HCT116 (cell line): Measurements from ENCODE around the gene GNAI1. TPM values are rescaled to one million over a fixed set of nuclear protein-coding genes. Genes with fewer than 3 reads are reported as not detected.

ENCODE experiments used
- ATAC-seq: fragments of 200-7000 bp; cut with Tn5 transposase; 2 replicates; pipeline ENCODE4 v1.9.1; 2020; ENCODE audit warnings: mild to moderate bottlenecking, moderate library complexity
- BruUV-seq: library from RNA; stranded (reverse); fragments of 400-500 nt; replicated peaks from 2 replicates; lab custom pipeline; 2021; lab: Mats Ljungman, UMichigan
- CTCF ChIA-PET: fragments of 300-600 bp; sonication (Branson Sonifier 250); formaldehyde crosslinking; loops from one replicate; lab custom pipeline; 2021; ENCODE audit warnings: antibody characterized with exemption; lab: Charles Lee
- POLR2A ChIA-PET: fragments of 300-600, 350-600 bp; sonication (Branson Sonifier 250); formaldehyde crosslinking; loops from one replicate; lab custom pipeline; 2021; ENCODE audit warnings: antibody characterized with exemption; lab: Charles Lee
- RAD21 ChIA-PET, 2 experiments: fragments of 300-600 bp; sonication (Branson Sonifier 250); formaldehyde crosslinking; loops; one replicate each; lab custom pipeline; 2023; ENCODE audit warnings: low total read pairs in 2 of 2; ENCODE audit not compliant: uncharacterized antibody in 2 of 2, unreplicated experiment in 2 of 2, low non-redundant PET in 1 of 2; lab: Charles Lee
- DNase-seq: peaks from one replicate; pipeline ENCODE4 v3.0.0-alpha.2; 2010; ENCODE audit warnings: low read depth, low spot score
- H2AFZ ChIP-seq: fragments of 200-600 bp; shearing (Covaris generic), sonication (generic); 2 replicates; pipeline ENCODE4 v1.6.1; 2017; ENCODE audit warnings: low read depth, mixed run types, mixed read lengths, antibody characterized with exemption, low read length; ENCODE audit not compliant: poor library complexity, severe bottlenecking
- H3K27ac ChIP-seq: 2 replicates; pipeline ENCODE4 v1.5.1; 2012; ENCODE audit warnings: low read depth, low read length
- H3K27me3 ChIP-seq: fragments of 200-600 bp; sonication (generic); 2 replicates; pipeline ENCODE4 v1.6.1; 2016; ENCODE audit warnings: mixed run types, low read length, mixed read lengths; ENCODE audit not compliant: insufficient read depth
- H3K36me3 ChIP-seq, 2 experiments: fragments of 200-500 bp in 1 of 2; fragments of 200-600 bp in 1 of 2; sonication (Bioruptor generic) in 1 of 2; sonication (generic) in 1 of 2; 2 replicates each; pipeline versions ENCODE4 v1.5.1 to v1.6.1; 2014 to 2016; ENCODE audit warnings: low read length in 2 of 2, inconsistent platforms in 1 of 2, mixed read lengths in 1 of 2, mixed run types in 1 of 2; ENCODE audit not compliant: insufficient read depth in 2 of 2, control insufficient read depth in 1 of 2
- H3K4me1 ChIP-seq, 2 experiments: fragments of 200-600 bp in 1 of 2; sonication (generic) in 1 of 2; 2 replicates each; pipeline versions ENCODE4 v1.5.1 to v1.6.1; 2012 to 2017; ENCODE audit warnings: low read length in 2 of 2, inconsistent platforms in 1 of 2, mild to moderate bottlenecking in 1 of 2, mixed read lengths in 1 of 2, mixed run types in 1 of 2, moderate library complexity in 1 of 2; ENCODE audit not compliant: insufficient read depth in 2 of 2, control insufficient read depth in 1 of 2
- H3K4me2 ChIP-seq: fragments of 200-600 bp; sonication (generic); 2 replicates; pipeline ENCODE4 v1.6.1; 2017; ENCODE audit warnings: mixed run types, low read length, mixed read lengths
- H3K4me3 ChIP-seq, 2 experiments: fragments of 200-600 bp in 1 of 2; sonication (generic) in 1 of 2; replicated peaks in 1 of 2; 2 replicates each; pipeline ENCODE4 v1.5.1; 2011 to 2016; ENCODE audit warnings: low read length in 2 of 2, control low read depth in 1 of 2, low read depth in 1 of 2, mild to moderate bottlenecking in 1 of 2, mixed read lengths in 1 of 2, mixed run types in 1 of 2
- H3K79me2 ChIP-seq: fragments of 200-600 bp; sonication (generic); 2 replicates; pipeline ENCODE4 v1.6.1; 2017; ENCODE audit warnings: mild to moderate bottlenecking, mixed run types, low read length, moderate library complexity, mixed read lengths; ENCODE audit not compliant: insufficient read depth
- H3K9ac ChIP-seq: fragments of 200-600 bp; sonication (generic); 2 replicates; pipeline ENCODE4 v1.6.1; 2016; ENCODE audit warnings: low read length, mixed read lengths
- H3K9me2 ChIP-seq: fragments of 200-600 bp; sonication (generic), shearing (Covaris generic); 2 replicates; pipeline ENCODE4 v1.6.1; 2017; ENCODE audit warnings: mixed run types, mild to moderate bottlenecking, moderate library complexity; ENCODE audit not compliant: insufficient read depth
- H3K9me3 ChIP-seq, 2 experiments: fragments of 200-500 bp in 1 of 2; fragments of 200-600 bp in 1 of 2; sonication (Bioruptor generic) in 1 of 2; sonication (generic) in 1 of 2; 2 replicates each; pipeline ENCODE4 v1.6.1; 2014 to 2017; ENCODE audit warnings: low read length in 2 of 2, mixed read lengths in 2 of 2, inconsistent platforms in 1 of 2, low read depth in 1 of 2, mild to moderate bottlenecking in 1 of 2, mixed run types in 1 of 2, moderate library complexity in 1 of 2; ENCODE audit not compliant: control insufficient read depth in 1 of 2, insufficient read depth in 1 of 2
- H4K20me1 ChIP-seq: fragments of 200-600 bp; sonication (generic), shearing (Covaris generic); 2 replicates; pipeline ENCODE4 v1.6.1; 2017; ENCODE audit warnings: mixed run types, mild to moderate bottlenecking, moderate library complexity; ENCODE audit not compliant: insufficient read depth
- FOSL1 ChIP-seq: IDR thresholded peaks from 2 replicates; pipeline ENCODE4 v1.6.1; 2012; ENCODE audit warnings: low read depth
- MAX ChIP-seq: IDR thresholded peaks from 2 replicates; pipeline ENCODE4 v1.6.1; 2012
- RAD21 ChIP-seq: IDR thresholded peaks from 2 replicates; pipeline ENCODE4 v1.6.1; 2012; ENCODE audit warnings: low read depth, mild to moderate bottlenecking
- SP1 ChIP-seq: IDR thresholded peaks from 2 replicates; pipeline ENCODE4 v1.6.1; 2012; ENCODE audit warnings: low read depth
- TCF7L2 ChIP-seq: IDR thresholded peaks from 2 replicates; pipeline ENCODE4 v1.7.0; 2011; ENCODE audit warnings: borderline replicate concordance, inconsistent platforms; ENCODE audit not compliant: insufficient read depth, insufficient read length; ENCODE audit errors: extremely low read depth
- ZNF274 ChIP-seq: fragments of 200-500 bp; sonication (Bioruptor generic); IDR thresholded peaks from 2 replicates; pipeline ENCODE4 v1.6.1; 2014; ENCODE audit warnings: mild to moderate bottlenecking, low read depth, low read length, inconsistent platforms
- intact Hi-C: fragments of 100-400 bp; cut with micrococcal nuclease; formaldehyde crosslinking; loops from 2 replicates; pipeline ENCODE4 v1.10.0; 2022
- total RNA-seq: library from RNA; stranded (reverse); gene quantifications from one replicate; pipeline ENCODE4 v1.2.1, GENCODE V29; 2021; ENCODE audit not compliant: unreplicated experiment

The GNAI1 gene
- total RNA-seq, 1 experiment from 2014 or later = 148 TPM

DNA sequence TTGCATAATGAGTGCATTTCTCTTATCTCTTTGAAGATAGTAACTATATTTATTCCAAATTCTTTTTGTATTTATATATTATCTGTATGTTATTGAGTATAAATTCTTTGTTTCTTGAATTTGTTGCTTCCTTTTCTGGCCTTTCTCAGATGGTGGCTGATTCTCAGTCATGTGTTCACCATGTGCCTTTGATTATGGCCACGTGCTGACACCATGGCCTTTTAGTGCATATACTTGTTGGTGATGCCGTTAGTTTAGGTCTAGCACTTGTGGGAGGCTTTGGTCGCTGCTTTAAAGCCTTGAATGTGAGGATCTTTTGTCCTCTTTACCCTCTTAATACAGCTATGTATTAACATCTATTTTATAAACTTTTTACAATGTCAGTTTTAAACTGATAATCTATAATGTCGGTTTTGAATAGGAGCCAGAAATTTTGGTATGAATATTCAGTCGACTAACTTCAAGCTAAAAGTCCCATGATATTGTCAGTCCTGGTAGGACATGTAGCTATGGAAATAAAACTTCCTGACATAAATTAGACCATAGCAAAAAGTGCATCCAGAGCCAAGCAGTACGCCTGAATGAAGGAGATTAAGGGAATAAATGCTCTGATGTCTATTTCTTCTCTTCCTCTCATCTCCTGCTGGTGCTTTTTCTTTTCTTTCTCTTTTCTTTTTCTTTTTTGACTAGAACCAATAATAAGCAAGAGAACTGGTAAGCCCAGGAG lies 130.3 kb downstream of the GNAI1 start:
- H3K27ac ChIP-seq = no peak overlapping the region
- no peak for TF ChIP-seq ZNF274
- TF ChIP-seq RAD21 = no peak
- TF ChIP-seq MAX = 0 out of 2 replicates have a peak, but pooled peaks have one; percentile 14
- TF ChIP-seq, all 23 proteins: peak for 1
- H3K27me3 ChIP-seq = no peaks in the 10 kb centered on the region
- no peak overlapping the region for H3K9ac ChIP-seq
- H3K9me2 ChIP-seq = no peaks in the 10 kb centered on the region
- no peak for ATAC-seq
- H4K20me1 ChIP-seq = no peaks in the 10 kb centered on the region
- RAD21 ChIA-PET = no interaction called here
- H3K79me2 ChIP-seq = no peaks in the 10 kb centered on the region
- peak overlapping the region; percentile 73 for H2AFZ ChIP-seq
- no peak for DNase-seq
- POLR2A ChIA-PET = no interaction called here
- H3K4me2 ChIP-seq = no peak overlapping the region
- no peaks in the 10 kb centered on the region for H3K9me3 ChIP-seq
- H3K36me3 ChIP-seq = no peaks in the 10 kb centered on the region
- H3K4me1 ChIP-seq = no peaks in the 10 kb centered on the region
- CTCF ChIA-PET = no interaction called here
- no TSS peak for BruUV-seq
- no peak overlapping the region for H3K4me3 ChIP-seq
- intact Hi-C loops = no loop called here

- peak overlapping the region; percentile 99 for H3K27ac ChIP-seq
- POLR2A ChIA-PET = no interaction called here
- CTCF ChIA-PET = no interaction called here
- H3K4me1 ChIP-seq = peaks cover 67 to 70% of the 10 kb centered on the region in 2 experiments
- no peaks in the 10 kb centered on the region for H3K36me3 ChIP-seq
- RAD21 ChIA-PET = no interaction called here
- H3K9me2 ChIP-seq = no peaks in the 10 kb centered on the region
- H3K9me3 ChIP-seq = no peaks in the 10 kb centered on the region
- H2AFZ ChIP-seq = peak overlapping the region; percentile 87
- DNase-seq = no peak
- H3K9ac ChIP-seq = peak overlapping the region; percentile 55
- TF ChIP-seq MAX (peak; percentile 15; the same call in 1 of the 2 replicates), SP1 (peak; percentile 8; the same call in 1 of the 2 replicates), FOSL1 (no peak), TCF7L2 (no peak)
- TF ChIP-seq, all 23 proteins: peak for 2
- peak overlapping the region in 1 of 2 experiments; percentile 31; a peak in 2 of 4 replicates for H3K4me3 ChIP-seq
- no peaks in the 10 kb centered on the region for H3K27me3 ChIP-seq
- intact Hi-C loops = no loop called here
- H4K20me1 ChIP-seq = no peaks in the 10 kb centered on the region
- H3K4me2 ChIP-seq = peak overlapping the region; percentile 67
- no TSS peak for BruUV-seq
- H3K79me2 ChIP-seq = no peaks in the 10 kb centered on the region
- ATAC-seq = peak; percentile 39
Observed at GRCh38 chr7:80272560-80273239, 138.1 kb downstream of the GNAI1 start.
